AG04449 (cell line): Measurements from ENCODE around the gene MRPL43.

Experiments
- CTCF ChIA-PET: fragments of 350-600 bp; formaldehyde crosslinking; extraction: SDS; loops from one replicate; lab custom pipeline; 2021; ENCODE audit warnings: antibody characterized with exemption; lab: Yijun Ruan, JAX
- POLR2A ChIA-PET: fragments of 400-600, 350-600 bp; formaldehyde crosslinking; extraction: SDS; loops from one replicate; lab custom pipeline; 2020; ENCODE audit warnings: antibody characterized with exemption, inconsistent platforms; lab: Yijun Ruan, JAX
- DNase-seq: peaks from one replicate; pipeline ENCODE4 v3.0.0-alpha.2; 2010; ENCODE audit warnings: low read depth, low spot score
- H3K4me3 ChIP-seq: 2 replicates; pipeline ENCODE4 v1.5.1; 2011; ENCODE audit warnings: low read depth, mild to moderate bottlenecking, control low read depth, low read length
- CTCF ChIP-seq: IDR thresholded peaks from one replicate; pipeline ENCODE4 v1.5.1; 2011; ENCODE audit warnings: mild to moderate bottlenecking, moderate library complexity, low read length, control low read depth, inconsistent platforms; ENCODE audit not compliant: insufficient read depth; ENCODE audit errors: missing control alignments

Gene MRPL43

GRCh38 chr10:101006593-101007098 is 19.3 kb upstream of the MRPL43 start:
- H3K4me3 ChIP-seq = no peak overlapping the region
- ChIA-PET CTCF (interaction anchor here (0.9 to 26.4 kb wide), 4 partner anchors 9 to 44 kb away, joined by 3 to 803 read pairs (median 171); partner anchors contain the start of gene LZTS2), POLR2A (interaction anchor here (0.6 to 1.0 kb wide), 2 partner anchors 8 to 49 kb away, joined by 3 to 6 read pairs; no protein-coding TSS in a partner anchor)
- no peak for TF ChIP-seq CTCF
- DNase-seq = no peak

- ChIA-PET POLR2A (no interaction called here), CTCF (interaction anchor here (0.9 to 26.4 kb wide), 5 partner anchors 9 to 45 kb away, joined by 3 to 803 read pairs (median 6); partner anchors contain the start of gene LZTS2)
- H3K4me3 ChIP-seq = no peak overlapping the region
- DNase-seq = no peak
- TF ChIP-seq CTCF = no peak
These were observed 18.7 kb upstream of the MRPL43 start for GRCh38 chr10:101005869-101006567.

DNA sequence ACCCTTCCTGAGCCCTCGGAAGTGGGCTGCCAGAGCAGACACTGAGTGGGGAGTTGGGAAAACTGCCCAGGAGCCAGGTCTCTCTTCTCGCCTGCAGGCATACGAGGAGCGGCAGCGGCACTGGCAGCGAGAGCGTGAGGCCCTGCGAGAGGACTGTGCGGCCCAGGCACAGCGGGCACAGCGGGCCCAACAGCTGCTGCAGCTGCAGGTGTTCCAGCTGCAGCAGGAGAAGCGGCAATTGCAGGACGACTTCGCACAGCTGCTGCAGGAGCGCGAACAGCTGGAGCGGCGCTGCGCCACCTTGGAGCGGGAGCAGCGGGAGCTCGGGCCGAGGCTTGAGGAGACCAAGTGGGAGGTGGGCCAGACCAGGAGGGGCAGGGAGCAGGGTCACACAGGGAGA is 18.1 kb upstream of the MRPL43 start:
- no peak overlapping the region for H3K4me3 ChIP-seq
- ChIA-PET POLR2A (no interaction called here), CTCF (interaction anchor here (1.0 to 26.4 kb wide), 5 partner anchors 8 to 37 kb away, joined by 4 to 803 read pairs (median 24); partner anchors contain the start of gene LZTS2)
- no peak for DNase-seq
- TF ChIP-seq CTCF = no peak

- CTCF ChIA-PET = interaction anchor here (0.8 to 26.4 kb wide), 8 partner anchors 5 to 54 kb away, joined by 3 to 803 read pairs (median 6); no protein-coding TSS in a partner anchor
- no peak overlapping the region for H3K4me3 ChIP-seq
- TF ChIP-seq CTCF = no peak
- POLR2A ChIA-PET = no interaction called here
- DNase-seq = no peak
These were observed 16.4 kb upstream of the MRPL43 start for GRCh38 chr10:101003639-101004206.

DNA sequence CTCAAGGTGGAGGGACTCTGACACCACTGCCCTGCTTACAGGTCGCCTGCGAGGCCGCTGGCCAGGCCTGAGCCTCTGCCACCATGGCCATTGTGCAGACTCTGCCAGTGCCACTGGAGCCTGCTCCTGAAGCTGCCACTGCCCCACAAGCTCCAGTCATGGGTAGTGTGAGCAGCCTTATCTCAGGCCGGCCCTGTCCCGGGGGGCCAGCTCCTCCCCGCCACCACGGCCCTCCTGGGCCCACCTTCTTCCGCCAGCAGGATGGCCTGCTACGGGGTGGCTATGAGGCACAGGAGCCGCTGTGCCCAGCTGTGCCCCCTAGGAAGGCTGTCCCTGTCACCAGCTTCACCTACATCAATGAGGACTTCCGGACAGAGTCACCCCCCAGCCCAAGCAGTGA is 15.2 kb upstream of the MRPL43 start:
- ChIA-PET CTCF (interaction anchor here (0.9 to 26.4 kb wide), 5 partner anchors 7 to 58 kb away, joined by 4 to 803 read pairs (median 24); partner anchors contain the start of genes MRPL43 and TWNK), POLR2A (no interaction called here)
- no peak for DNase-seq
- no peak overlapping the region for H3K4me3 ChIP-seq
- no peak for TF ChIP-seq CTCF

- TF ChIP-seq CTCF = no peak
- ChIA-PET CTCF (interaction anchor here (0.7 to 26.4 kb wide), 4 partner anchors 7 to 37 kb away, joined by 3 to 803 read pairs (median 170); no protein-coding TSS in a partner anchor), POLR2A (interaction anchor here (0.9 to 2.6 kb wide), 2 partner anchors 13 to 27 kb away, joined by 3 to 16 read pairs; no protein-coding TSS in a partner anchor)
- no peak for DNase-seq
- H3K4me3 ChIP-seq = peak overlapping the region; percentile 85
These were observed 14.3 kb upstream of the MRPL43 start for GRCh38 chr10:101001659-101002035.
